Renal cortical epithelial cell (primary cell): ENCODE results near the gene GEMIN5. TPM values are rescaled to one million over a fixed set of nuclear protein-coding genes. Genes with fewer than 3 reads are reported as not detected.

Experiments used
- DNase-seq: peaks from one replicate; pipeline ENCODE4 v3.0.0-alpha.2; 2011; ENCODE audit warnings: low read depth
- total RNA-seq: library from RNA; depleted of rRNA; stranded (reverse); fragments of >200 nt; gene quantifications from 2 replicates; pipeline ENCODE4 v1.2.3, GENCODE V29; 2014

The GEMIN5 gene
- total RNA-seq, 1 donor from 2014 or later = 21.5 TPM

GRCh38 chr5:154850255-154851062 lies 87.6 kb downstream of the GEMIN5 start, which contains the start of gene FAXDC2:
Gene FAXDC2, minus strand, starts transcription at chr5:154850603. Its CDS starts 12,425 bp downstream, at chr5:154838178.
- DNase-seq = peak; percentile 69

GRCh38 chr5:154849791-154850201 lies 88.2 kb downstream of the GEMIN5 start:
- no peak for DNase-seq

- no peak for DNase-seq
Observed at GRCh38 chr5:154849264-154849785, 88.7 kb downstream of the GEMIN5 start.

DNA sequence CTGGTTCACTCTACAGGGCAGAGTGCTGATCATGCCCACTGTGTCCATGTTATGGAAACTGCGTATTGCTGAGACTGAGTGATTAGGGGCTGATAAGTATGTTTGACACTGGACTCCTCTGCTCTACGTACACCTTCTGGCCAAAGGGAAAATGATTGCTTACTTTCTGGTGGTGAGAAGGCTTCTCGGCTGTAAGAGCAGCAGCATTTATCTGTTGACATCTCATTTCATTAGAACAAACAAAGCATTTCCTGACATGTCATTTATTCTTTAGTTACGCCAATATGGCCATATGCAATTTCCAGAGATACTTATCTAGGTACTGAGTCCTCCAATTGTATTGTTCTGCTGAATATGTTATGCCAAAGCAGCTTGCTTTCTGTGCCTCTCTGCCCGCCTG lies 93.2 kb downstream of the GEMIN5 start:
- DNase-seq = no peak

GRCh38 chr5:154842689-154843530 lies 95.1 kb downstream of the GEMIN5 start:
- DNase-seq = no peak

- DNase-seq = no peak
Observed at GRCh38 chr5:154841273-154841661, 96.7 kb downstream of the GEMIN5 start.

DNA sequence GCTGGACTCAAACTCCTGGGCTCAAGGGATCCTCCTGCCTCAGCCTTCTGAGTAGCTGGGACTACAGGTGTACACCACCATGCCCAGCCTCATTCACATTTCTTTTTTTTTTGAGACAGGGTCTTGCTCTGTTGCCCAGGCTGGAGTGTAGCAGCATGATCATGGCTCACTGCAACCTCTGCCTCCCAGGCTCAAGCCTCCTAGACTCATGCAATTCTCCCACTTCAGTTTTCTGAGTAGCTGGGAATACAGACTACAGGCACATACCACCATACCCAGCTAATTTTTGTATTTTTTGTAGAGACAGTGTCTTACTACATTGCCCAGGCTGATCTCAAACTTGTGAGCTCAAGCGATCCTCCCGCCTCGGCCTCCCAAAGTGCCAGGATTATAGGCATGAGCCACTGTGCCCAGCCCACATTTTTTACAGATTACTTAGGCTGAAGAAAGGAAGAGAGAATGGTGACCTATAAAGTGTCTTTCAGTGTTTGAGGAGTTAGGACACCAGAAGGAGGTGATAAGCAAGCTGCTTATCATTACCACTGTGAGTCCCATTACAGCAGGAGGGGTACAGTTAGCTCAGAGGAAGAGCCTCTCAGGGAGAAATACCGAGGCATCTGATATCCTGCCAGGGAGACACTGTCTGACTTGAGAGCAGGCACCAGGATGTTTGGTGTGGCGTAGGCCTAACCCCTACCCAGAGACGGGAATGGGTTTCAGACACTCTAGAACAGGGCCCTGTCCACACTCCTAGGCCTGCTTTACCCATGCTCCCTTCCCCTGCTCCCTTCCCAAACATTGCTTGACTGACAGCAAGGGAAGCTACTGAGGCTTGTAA lies 97.4 kb downstream of the GEMIN5 start:
- DNase-seq = no peak

Other genes starting within 250 kb of the GEMIN5 start
- 33.2 and 96.5 TPM in 2 replicates for gene LARP1, start 182.8 kb downstream of the GEMIN5 start, total RNA-seq
- 4.2 TPM in 1 of 2 replicates, not detected in the other for gene FAXDC2, start 87.6 kb downstream of the GEMIN5 start, total RNA-seq
- 87.3 and 105 TPM in 2 replicates for gene CNOT8, start 79.6 kb downstream of the GEMIN5 start, total RNA-seq
- 17.6 and 36.6 TPM in 2 replicates for gene MRPL22, start 2.9 kb upstream of the GEMIN5 start, total RNA-seq
- gene KIF4B, start 75.5 kb upstream of the GEMIN5 start, total RNA-seq = 0.05 TPM in 1 of 2 replicates, not detected in the other